ENCODE results near the gene TPST1. TPM values are rescaled to one million over a fixed set of nuclear protein-coding genes. Genes with fewer than 3 reads are reported as not detected.
"Not testable (repeated sequence)": the region's sequence is repeated elsewhere in the genome, so short reads cannot be mapped to it uniquely, and the experiment has no call there.

The TPST1 gene
- total RNA-seq, 2 donors from 2014 or later = 9.0 to 9.3 TPM

- Histone ChIP-seq H3K9me3 (no peaks in the 10 kb centered on the region), H3K4me1 (no peaks in the 10 kb centered on the region), H3K36me3 (no peaks in the 10 kb centered on the region), H3K27ac (no peak overlapping the region), H3K27me3 (no peaks in the 10 kb centered on the region), H3K4me3 (no peak overlapping the region)
- no peak for TF ChIP-seq CTCF (IDR thresholded peaks at IDR 0.05)
- no peak for DNase-seq (ENCODE audit: low spot score)
Observed at GRCh38 chr7:66216687-66217086, 11.6 kb downstream of the TPST1 start.

- Histone ChIP-seq H3K9me3 (no peaks in the 10 kb centered on the region), H3K27ac (no peak overlapping the region), H3K4me3 (no peak overlapping the region), H3K36me3 (no peaks in the 10 kb centered on the region), H3K4me1 (no peaks in the 10 kb centered on the region), H3K27me3 (no peaks in the 10 kb centered on the region)
- no peak for TF ChIP-seq CTCF (IDR thresholded peaks at IDR 0.05)
- no peak for DNase-seq (ENCODE audit: low spot score)
Observed at GRCh38 chr7:66219805-66220204, 14.7 kb downstream of the TPST1 start.

- H3K4me1 ChIP-seq = no peaks in the 10 kb centered on the region
- no peak for TF ChIP-seq CTCF (IDR thresholded peaks at IDR 0.05)
- H3K27ac ChIP-seq = no peak overlapping the region
- H3K9me3 ChIP-seq = no peaks in the 10 kb centered on the region
- H3K4me3 ChIP-seq = no peak overlapping the region
- H3K36me3 ChIP-seq = no peaks in the 10 kb centered on the region
- DNase-seq (ENCODE audit: low spot score) = no peak
- H3K27me3 ChIP-seq = no peaks in the 10 kb centered on the region
Observed at GRCh38 chr7:66221442-66221841, 16.3 kb downstream of the TPST1 start.

GRCh38 chr7:66227808-66228207 is 22.7 kb downstream of the TPST1 start:
- Histone ChIP-seq H3K36me3 (no peaks in the 10 kb centered on the region), H3K27ac (no peak overlapping the region), H3K4me3 (no peak overlapping the region), H3K27me3 (no peaks in the 10 kb centered on the region), H3K4me1 (no peaks in the 10 kb centered on the region), H3K9me3 (no peaks in the 10 kb centered on the region)
- TF ChIP-seq CTCF (IDR thresholded peaks at IDR 0.05) = no peak
- no peak for DNase-seq (ENCODE audit: low spot score)

GRCh38 chr7:66231326-66232216 is 26.4 kb downstream of the TPST1 start:
- not testable (repeated sequence) for H3K4me3 ChIP-seq; H3K36me3 ChIP-seq; DNase-seq (ENCODE audit: low spot score); H3K4me1 ChIP-seq; H3K9me3 ChIP-seq; H3K27me3 ChIP-seq; H3K27ac ChIP-seq

GRCh38 chr7:66233638-66234037 is 28.5 kb downstream of the TPST1 start:
- Histone ChIP-seq H3K4me1 (no peaks in the 10 kb centered on the region), H3K27me3 (no peaks in the 10 kb centered on the region), H3K36me3 (no peaks in the 10 kb centered on the region), H3K4me3 (no peak overlapping the region), H3K9me3 (no peaks in the 10 kb centered on the region), H3K27ac (no peak overlapping the region)
- TF ChIP-seq CTCF (IDR thresholded peaks at IDR 0.05) = no peak
- no peak for DNase-seq (ENCODE audit: low spot score)
